ENCODE results near the gene IFRD1.

DNA sequence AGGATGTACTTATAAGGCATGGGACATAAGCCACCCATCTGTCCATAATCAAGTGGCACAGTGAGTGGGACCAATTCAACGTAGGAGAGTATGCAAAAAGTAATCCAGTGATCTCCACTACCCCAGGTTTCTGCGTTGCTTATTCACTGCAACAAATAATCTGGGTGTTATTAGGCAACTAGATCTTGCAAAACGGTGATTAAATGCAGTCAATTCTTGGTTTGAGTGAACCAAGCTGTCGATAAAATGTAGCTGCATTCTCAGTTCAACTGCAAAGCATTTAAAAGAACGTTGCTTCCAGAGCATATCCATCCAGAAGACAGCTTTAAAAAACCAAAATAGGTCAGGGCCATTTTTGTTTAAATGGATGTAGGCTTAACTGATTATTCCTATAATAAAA lies 35.5 kb downstream of the IFRD1 start:
- TF ChIP-seq, protein P1, sequence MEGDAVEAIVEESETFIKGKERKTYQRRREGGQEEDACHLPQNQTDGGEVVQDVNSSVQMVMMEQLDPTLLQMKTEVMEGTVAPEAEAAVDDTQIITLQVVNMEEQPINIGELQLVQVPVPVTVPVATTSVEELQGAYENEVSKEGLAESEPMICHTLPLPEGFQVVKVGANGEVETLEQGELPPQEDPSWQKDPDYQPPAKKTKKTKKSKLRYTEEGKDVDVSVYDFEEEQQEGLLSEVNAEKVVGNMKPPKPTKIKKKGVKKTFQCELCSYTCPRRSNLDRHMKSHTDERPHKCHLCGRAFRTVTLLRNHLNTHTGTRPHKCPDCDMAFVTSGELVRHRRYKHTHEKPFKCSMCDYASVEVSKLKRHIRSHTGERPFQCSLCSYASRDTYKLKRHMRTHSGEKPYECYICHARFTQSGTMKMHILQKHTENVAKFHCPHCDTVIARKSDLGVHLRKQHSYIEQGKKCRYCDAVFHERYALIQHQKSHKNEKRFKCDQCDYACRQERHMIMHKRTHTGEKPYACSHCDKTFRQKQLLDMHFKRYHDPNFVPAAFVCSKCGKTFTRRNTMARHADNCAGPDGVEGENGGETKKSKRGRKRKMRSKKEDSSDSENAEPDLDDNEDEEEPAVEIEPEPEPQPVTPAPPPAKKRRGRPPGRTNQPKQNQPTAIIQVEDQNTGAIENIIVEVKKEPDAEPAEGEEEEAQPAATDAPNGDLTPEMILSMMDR (IDR thresholded peaks at IDR 0.05), result no peak
- no peak for TF ChIP-seq POLR2A (IDR thresholded peaks at IDR 0.05)
